ENCODE results near the gene P4HA1.

DNA sequence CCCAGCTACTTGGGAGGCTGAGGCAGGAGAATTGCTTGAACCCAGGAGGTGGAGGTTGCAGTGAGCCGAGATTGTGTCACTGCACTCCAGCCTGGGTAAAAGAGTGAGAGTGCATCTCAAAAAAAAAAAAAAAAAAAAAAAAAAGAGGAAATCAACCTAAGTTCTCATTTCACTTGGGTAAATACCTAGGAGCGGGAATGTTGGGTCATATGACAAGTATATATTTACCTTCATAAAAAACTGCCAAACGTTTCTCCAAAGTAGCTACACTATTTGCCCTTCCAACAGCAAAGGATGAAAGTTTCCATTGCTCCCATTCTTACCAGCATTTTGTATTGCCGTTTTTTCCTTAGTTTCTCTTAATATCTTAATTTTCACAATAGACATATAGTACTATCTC is 9.8 kb downstream of the P4HA1 start:
- no peak for TF ChIP-seq CSDC2 (CRISPR knock-in tag; IDR thresholded peaks at IDR 0.05)
- TF ChIP-seq, protein P1, sequence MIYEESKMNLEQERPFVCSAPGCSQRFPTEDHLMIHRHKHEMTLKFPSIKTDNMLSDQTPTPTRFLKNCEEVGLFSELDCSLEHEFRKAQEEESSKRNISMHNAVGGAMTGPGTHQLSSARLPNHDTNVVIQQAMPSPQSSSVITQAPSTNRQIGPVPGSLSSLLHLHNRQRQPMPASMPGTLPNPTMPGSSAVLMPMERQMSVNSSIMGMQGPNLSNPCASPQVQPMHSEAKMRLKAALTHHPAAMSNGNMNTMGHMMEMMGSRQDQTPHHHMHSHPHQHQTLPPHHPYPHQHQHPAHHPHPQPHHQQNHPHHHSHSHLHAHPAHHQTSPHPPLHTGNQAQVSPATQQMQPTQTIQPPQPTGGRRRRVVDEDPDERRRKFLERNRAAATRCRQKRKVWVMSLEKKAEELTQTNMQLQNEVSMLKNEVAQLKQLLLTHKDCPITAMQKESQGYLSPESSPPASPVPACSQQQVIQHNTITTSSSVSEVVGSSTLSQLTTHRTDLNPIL (CRISPR knock-in tag; IDR thresholded peaks at IDR 0.05; ENCODE audit: low read depth) = no peak
- no peak for TF ChIP-seq TOX (CRISPR knock-in tag; IDR thresholded peaks at IDR 0.05; ENCODE audit: borderline replicate concordance)
- no peak for TF ChIP-seq ARNTL (CRISPR knock-in tag; IDR thresholded peaks at IDR 0.05; ENCODE audit: borderline replicate concordance, low read depth)
- TF ChIP-seq ISL1 (CRISPR knock-in tag; IDR thresholded peaks at IDR 0.05) = no peak
- TF ChIP-seq, protein P2, sequence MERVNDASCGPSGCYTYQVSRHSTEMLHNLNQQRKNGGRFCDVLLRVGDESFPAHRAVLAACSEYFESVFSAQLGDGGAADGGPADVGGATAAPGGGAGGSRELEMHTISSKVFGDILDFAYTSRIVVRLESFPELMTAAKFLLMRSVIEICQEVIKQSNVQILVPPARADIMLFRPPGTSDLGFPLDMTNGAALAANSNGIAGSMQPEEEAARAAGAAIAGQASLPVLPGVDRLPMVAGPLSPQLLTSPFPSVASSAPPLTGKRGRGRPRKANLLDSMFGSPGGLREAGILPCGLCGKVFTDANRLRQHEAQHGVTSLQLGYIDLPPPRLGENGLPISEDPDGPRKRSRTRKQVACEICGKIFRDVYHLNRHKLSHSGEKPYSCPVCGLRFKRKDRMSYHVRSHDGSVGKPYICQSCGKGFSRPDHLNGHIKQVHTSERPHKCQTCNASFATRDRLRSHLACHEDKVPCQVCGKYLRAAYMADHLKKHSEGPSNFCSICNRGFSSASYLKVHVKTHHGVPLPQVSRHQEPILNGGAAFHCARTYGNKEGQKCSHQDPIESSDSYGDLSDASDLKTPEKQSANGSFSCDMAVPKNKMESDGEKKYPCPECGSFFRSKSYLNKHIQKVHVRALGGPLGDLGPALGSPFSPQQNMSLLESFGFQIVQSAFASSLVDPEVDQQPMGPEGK (CRISPR knock-in tag; IDR thresholded peaks at IDR 0.05; ENCODE audit: borderline replicate concordance) = no peak
- TF ChIP-seq, protein P3, sequence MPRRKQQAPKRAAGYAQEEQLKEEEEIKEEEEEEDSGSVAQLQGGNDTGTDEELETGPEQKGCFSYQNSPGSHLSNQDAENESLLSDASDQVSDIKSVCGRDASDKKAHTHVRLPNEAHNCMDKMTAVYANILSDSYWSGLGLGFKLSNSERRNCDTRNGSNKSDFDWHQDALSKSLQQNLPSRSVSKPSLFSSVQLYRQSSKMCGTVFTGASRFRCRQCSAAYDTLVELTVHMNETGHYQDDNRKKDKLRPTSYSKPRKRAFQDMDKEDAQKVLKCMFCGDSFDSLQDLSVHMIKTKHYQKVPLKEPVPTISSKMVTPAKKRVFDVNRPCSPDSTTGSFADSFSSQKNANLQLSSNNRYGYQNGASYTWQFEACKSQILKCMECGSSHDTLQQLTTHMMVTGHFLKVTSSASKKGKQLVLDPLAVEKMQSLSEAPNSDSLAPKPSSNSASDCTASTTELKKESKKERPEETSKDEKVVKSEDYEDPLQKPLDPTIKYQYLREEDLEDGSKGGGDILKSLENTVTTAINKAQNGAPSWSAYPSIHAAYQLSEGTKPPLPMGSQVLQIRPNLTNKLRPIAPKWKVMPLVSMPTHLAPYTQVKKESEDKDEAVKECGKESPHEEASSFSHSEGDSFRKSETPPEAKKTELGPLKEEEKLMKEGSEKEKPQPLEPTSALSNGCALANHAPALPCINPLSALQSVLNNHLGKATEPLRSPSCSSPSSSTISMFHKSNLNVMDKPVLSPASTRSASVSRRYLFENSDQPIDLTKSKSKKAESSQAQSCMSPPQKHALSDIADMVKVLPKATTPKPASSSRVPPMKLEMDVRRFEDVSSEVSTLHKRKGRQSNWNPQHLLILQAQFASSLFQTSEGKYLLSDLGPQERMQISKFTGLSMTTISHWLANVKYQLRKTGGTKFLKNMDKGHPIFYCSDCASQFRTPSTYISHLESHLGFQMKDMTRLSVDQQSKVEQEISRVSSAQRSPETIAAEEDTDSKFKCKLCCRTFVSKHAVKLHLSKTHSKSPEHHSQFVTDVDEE (CRISPR knock-in tag; IDR thresholded peaks at IDR 0.05) = no peak
- TF ChIP-seq RARB (CRISPR knock-in tag; IDR thresholded peaks at IDR 0.05) = no peak

Measured in SK-N-SH treated with all-trans-retinoic acid at 6 μM for 48 hours (cell line).